BJ (cell line): ENCODE measurements around the gene SCFD2. TPM values are rescaled to one million over a fixed set of nuclear protein-coding genes. Genes with fewer than 3 reads are reported as not detected.
"Not testable (repeated sequence)": the region's sequence is repeated elsewhere in the genome, so short reads cannot be mapped to it uniquely, and the experiment has no call there.

Experiments
- CTCF ChIA-PET: fragments of 350-600 bp; formaldehyde crosslinking; extraction: SDS; loops from one replicate; lab custom pipeline; 2021; ENCODE audit warnings: antibody characterized with exemption, inconsistent platforms; lab: Yijun Ruan, JAX
- POLR2A ChIA-PET: fragments of 300-600 bp; sonication (Branson Sonifier 250); formaldehyde crosslinking; extraction: SDS; loops from one replicate; lab custom pipeline; 2021; ENCODE audit warnings: antibody characterized with exemption; lab: Charles Lee
- DNase-seq: peaks from one replicate; pipeline ENCODE4 v3.0.0-alpha.2; 2011; ENCODE audit warnings: low read depth
- H3K27me3 ChIP-seq: 2 replicates; pipeline ENCODE4 v1.6.0; 2011; ENCODE audit warnings: low read length; ENCODE audit not compliant: control insufficient read depth, insufficient read depth
- H3K36me3 ChIP-seq: 2 replicates; pipeline ENCODE4 v1.5.1; 2011; ENCODE audit warnings: low read length; ENCODE audit not compliant: control insufficient read depth, insufficient read depth
- H3K4me3 ChIP-seq: 2 replicates; pipeline ENCODE4 v1.5.1; 2011; ENCODE audit warnings: low read depth, mild to moderate bottlenecking, control low read depth, low read length
- CTCF ChIP-seq: IDR thresholded peaks from 2 replicates; pipeline ENCODE4 v1.5.1; 2011; ENCODE audit warnings: low read depth, mild to moderate bottlenecking, control low read depth, inconsistent platforms, low read length, moderate library complexity; ENCODE audit not compliant: insufficient read depth
- polyA plus RNA-seq: library from polyadenylated mRNA; depleted of rRNA; stranded (reverse); fragments of >200 nt; gene quantifications from 2 replicates; pipeline ENCODE4 v1.2.3, GENCODE V29; 2011

SCFD2 gene
- polyA plus RNA-seq, 1 experiment: 17.4 TPM

GRCh38 chr4:52997132-52997416 is 368.8 kb downstream of the SCFD2 start:
- no peak for TF ChIP-seq CTCF
- CTCF ChIA-PET: interaction anchor here (1.4 to 2.9 kb wide), 2 partner anchors 14 to 19 kb away, joined by 5 to 13 read pairs; no protein-coding TSS in a partner anchor
- H3K36me3 ChIP-seq: no peaks in the 10 kb centered on the region
- DNase-seq: no peak
- no peak overlapping the region for H3K4me3 ChIP-seq
- POLR2A ChIA-PET: no interaction called here
- H3K27me3 ChIP-seq: no peaks in the 10 kb centered on the region

- H3K27me3 ChIP-seq: no peaks in the 10 kb centered on the region
- ChIA-PET POLR2A (no interaction called here), CTCF (interaction anchor here (0.8 to 2.9 kb wide), 5 partner anchors 10 to 408 kb away, joined by 3 to 13 read pairs (median 5); no protein-coding TSS in a partner anchor)
- TF ChIP-seq CTCF: no peak
- H3K36me3 ChIP-seq: no peaks in the 10 kb centered on the region
- DNase-seq: no peak
- no peak overlapping the region for H3K4me3 ChIP-seq
These were observed 369.4 kb downstream of the SCFD2 start for GRCh38 chr4:52996261-52997131.

GRCh38 chr4:52995360-52996030 is 370.4 kb downstream of the SCFD2 start:
- CTCF ChIA-PET: interaction anchor here (1.1 to 2.9 kb wide), 4 partner anchors 11 to 21 kb away, joined by 4 to 13 read pairs (median 5); no protein-coding TSS in a partner anchor
- POLR2A ChIA-PET: interaction anchor here (0.6 kb wide), 1 partner anchor 273 kb away, joined by 5 read pairs; no protein-coding TSS in a partner anchor
- Histone ChIP-seq H3K27me3 (no peaks in the 10 kb centered on the region), H3K36me3 (no peaks in the 10 kb centered on the region), H3K4me3 (no peak overlapping the region)
- no peak for TF ChIP-seq CTCF
- no peak for DNase-seq

GRCh38 chr4:52994567-52994966 is 371.3 kb downstream of the SCFD2 start:
- no peak overlapping the region for H3K4me3 ChIP-seq
- no peaks in the 10 kb centered on the region for H3K36me3 ChIP-seq
- ChIA-PET CTCF (interaction anchor here (1.5 kb wide), 1 partner anchor 1239 kb away, joined by 4 read pairs; no protein-coding TSS in a partner anchor), POLR2A (no interaction called here)
- no peak for DNase-seq
- TF ChIP-seq CTCF: no peak
- H3K27me3 ChIP-seq: no peaks in the 10 kb centered on the region

- ChIA-PET CTCF (interaction anchor here (1.5 kb wide), 1 partner anchor 1240 kb away, joined by 4 read pairs; no protein-coding TSS in a partner anchor), POLR2A (no interaction called here)
- DNase-seq: no peak
- Histone ChIP-seq H3K36me3 (no peaks in the 10 kb centered on the region), H3K4me3 (no peak overlapping the region), H3K27me3 (no peaks in the 10 kb centered on the region)
- TF ChIP-seq CTCF: no peak
These were observed 372.1 kb downstream of the SCFD2 start for GRCh38 chr4:52993771-52994170.

GRCh38 chr4:52992551-52992950 is 373.3 kb downstream of the SCFD2 start:
- H3K36me3 ChIP-seq, POLR2A ChIA-PET, H3K4me3 ChIP-seq, DNase-seq, H3K27me3 ChIP-seq: not testable (repeated sequence)
- CTCF ChIA-PET: interaction anchor here (0.7 to 1.6 kb wide), 2 partner anchors 10 to 902 kb away, joined by 3 to 7 read pairs; no protein-coding TSS in a partner anchor
